ENCODE measurements around the gene RAPGEF1. TPM values are rescaled to one million over a fixed set of nuclear protein-coding genes. Genes with fewer than 3 reads are reported as not detected.

The RAPGEF1 gene
- total RNA-seq, 1 donor from 2014 or later = 146 TPM

DNA sequence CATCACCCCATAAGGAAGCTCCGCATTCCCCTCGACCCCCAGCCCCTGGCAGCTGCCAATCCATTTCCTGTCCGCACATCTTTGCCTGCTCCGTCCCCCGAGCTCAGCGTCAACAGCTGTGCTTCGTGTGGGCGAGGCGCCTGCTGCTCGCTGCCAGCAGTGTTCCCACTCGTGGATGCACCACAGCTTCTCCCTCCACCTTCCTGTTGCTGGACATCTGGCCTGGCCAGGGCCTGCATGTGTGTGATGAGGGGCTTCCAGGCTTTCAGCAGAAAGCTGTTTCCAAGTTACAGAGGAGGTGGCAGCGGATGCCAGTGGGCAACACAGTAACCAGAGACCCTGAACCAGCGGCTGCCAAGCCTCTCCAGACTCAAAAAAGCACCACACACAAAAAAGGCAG lies 108.6 kb downstream of the RAPGEF1 start:
- no peak for DNase-seq

GRCh38 chr9:131630205-131630831 lies 109.6 kb downstream of the RAPGEF1 start:
- intact Hi-C loops (cut with DNase I) = no loop called here
- peak overlapping the region; percentile 63 for H3K27ac ChIP-seq
- no peak for ATAC-seq
- no peak for DNase-seq
- H3K9me3 ChIP-seq = no peaks in the 10 kb centered on the region
- H3K4me3 ChIP-seq = no peak overlapping the region
- H3K4me1 ChIP-seq = peaks cover 27% of the 10 kb centered on the region
- no peak for TF ChIP-seq CTCF (IDR thresholded peaks at IDR 0.05)
- H3K27me3 ChIP-seq (ENCODE audit: low read depth) = no peaks in the 10 kb centered on the region
- peaks cover 65% of the 10 kb centered on the region for H3K36me3 ChIP-seq

More for the DNA sequence above, 108.6 kb downstream of the RAPGEF1 start:
- intact Hi-C loops (cut with DNase I) = no loop called here
- Histone ChIP-seq H3K36me3 (peaks cover 63% of the 10 kb centered on the region), H3K27me3 (ENCODE audit: low read depth) (no peaks in the 10 kb centered on the region), H3K4me3 (no peak overlapping the region), H3K9me3 (no peaks in the 10 kb centered on the region), H3K27ac (no peak overlapping the region), H3K4me1 (peaks cover 37% of the 10 kb centered on the region)
- no peak for TF ChIP-seq CTCF (IDR thresholded peaks at IDR 0.05)
- ATAC-seq = no peak

GRCh38 chr9:131629825-131630204 lies 110.1 kb downstream of the RAPGEF1 start:
- Histone ChIP-seq H3K4me1 (peaks cover 26% of the 10 kb centered on the region), H3K4me3 (no peak overlapping the region), H3K9me3 (no peaks in the 10 kb centered on the region), H3K36me3 (peaks cover 70% of the 10 kb centered on the region), H3K27ac (no peak overlapping the region), H3K27me3 (ENCODE audit: low read depth) (no peaks in the 10 kb centered on the region)
- DNase-seq (no peak), ATAC-seq (no peak)
- TF ChIP-seq CTCF (IDR thresholded peaks at IDR 0.05) = no peak
- intact Hi-C loops (cut with DNase I) = no loop called here

DNA sequence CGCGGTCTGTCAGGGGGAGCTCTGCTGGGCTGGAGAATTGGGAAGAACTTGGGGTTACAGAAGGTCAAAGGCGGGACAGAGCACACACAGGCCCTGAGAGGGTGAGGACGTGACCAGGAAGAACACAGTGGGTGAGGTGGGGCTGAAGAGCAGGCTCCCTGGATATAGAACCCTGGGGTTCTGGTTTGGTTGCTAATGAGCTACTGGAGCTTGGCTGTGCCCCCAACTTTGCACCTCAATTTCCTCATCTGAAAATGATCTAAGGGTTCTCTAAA lies 110.7 kb downstream of the RAPGEF1 start:
- Histone ChIP-seq H3K36me3 (peaks cover 75% of the 10 kb centered on the region), H3K27ac (peak overlapping the region; percentile 79)
- no peak for ATAC-seq

GRCh38 chr9:131628459-131629225 lies 111.2 kb downstream of the RAPGEF1 start:
- H3K27me3 ChIP-seq (ENCODE audit: low read depth) = no peaks in the 10 kb centered on the region
- H3K27ac ChIP-seq = peak overlapping the region; percentile 79
- intact Hi-C loops (cut with DNase I) = no loop called here
- no peaks in the 10 kb centered on the region for H3K9me3 ChIP-seq
- H3K36me3 ChIP-seq = peaks cover 75% of the 10 kb centered on the region
- peak in 1 of 2 donors; percentile 31 for ATAC-seq
- no peak for TF ChIP-seq CTCF (IDR thresholded peaks at IDR 0.05)
- no peak overlapping the region for H3K4me3 ChIP-seq
- no peak for DNase-seq
- peaks cover 31% of the 10 kb centered on the region for H3K4me1 ChIP-seq

More for the DNA sequence above, 110.7 kb downstream of the RAPGEF1 start:
- Histone ChIP-seq H3K27me3 (ENCODE audit: low read depth) (no peaks in the 10 kb centered on the region), H3K4me1 (peaks cover 28% of the 10 kb centered on the region), H3K9me3 (no peaks in the 10 kb centered on the region), H3K4me3 (no peak overlapping the region)
- intact Hi-C loops (cut with DNase I) = no loop called here
- DNase-seq = no peak
- TF ChIP-seq CTCF (IDR thresholded peaks at IDR 0.05) = no peak
